ENCODE measurements around the gene SUN1. TPM values are rescaled to one million over a fixed set of nuclear protein-coding genes. Genes with fewer than 3 reads are reported as not detected.

The SUN1 gene
- total and polyA plus RNA-seq, 2 donors (not counting 3 experiments of a cell fraction or from before 2014, with no cell fraction given) = 158 to 410 TPM

DNA sequence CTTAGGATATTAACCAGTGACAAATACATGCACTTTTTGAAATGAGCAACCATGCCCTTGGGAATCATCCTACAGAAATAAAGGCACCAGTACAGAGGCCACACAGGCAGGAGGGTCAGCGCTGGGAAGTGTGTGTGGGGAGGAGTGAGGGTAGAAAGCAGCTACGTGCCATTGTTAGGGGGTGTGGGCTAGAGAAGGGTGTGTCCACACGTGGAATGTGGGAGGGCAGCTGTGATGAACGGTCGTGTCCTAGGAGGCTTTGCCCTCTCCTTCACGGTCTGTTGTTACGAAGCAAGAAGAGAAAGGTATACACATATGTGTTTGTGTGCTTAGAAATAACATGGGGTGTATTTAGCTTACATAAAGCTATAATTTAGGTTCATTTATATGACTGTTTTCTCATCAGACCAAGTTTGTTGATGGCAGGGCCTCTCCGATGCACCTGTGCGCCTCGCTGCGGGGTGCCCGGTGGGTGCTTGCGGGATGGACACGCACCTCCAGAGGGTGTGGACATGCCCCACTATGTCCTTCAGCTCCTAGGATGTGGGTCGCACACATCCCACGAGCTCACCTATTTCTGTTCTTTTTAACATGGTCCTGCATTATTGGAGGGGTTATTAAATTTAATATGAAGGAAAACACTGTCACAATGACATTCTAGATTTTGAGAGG is 27.2 kb downstream of the SUN1 start:
- ChIA-PET POLR2A (no interaction called here), CTCF (interaction anchor here (1.2 to 2.1 kb wide), 2 partner anchors 13 kb away, joined by 3 to 11 read pairs; no protein-coding TSS in a partner anchor)
- dilution Hi-C loops (cut with MboI; ENCODE audit: extremely low pct_ligation_motif_present, low sequenced_read_pairs) (no loop called here), intact Hi-C loops (cut with micrococcal nuclease) (no loop called here)
- no TSS peak for BruUV-seq (replicated peaks)
- no peak overlapping the region for H3K9ac ChIP-seq (replicated peaks; ENCODE audit: extremely low read depth, insufficient read depth, low read length)
- H3K4me3 ChIP-seq (replicated peaks in 1 of 3; ENCODE audit: insufficient read depth in 1 of 3, low read depth in 1 of 3, low read length in 3 of 3) = no peak overlapping the region
- FAIRE-seq = no peak
- TF ChIP-seq POLR2AphosphoS5 (IDR thresholded peaks at IDR 0.05; ENCODE audit: insufficient read depth, low read depth, low read length) = no peak
- TF ChIP-seq POLR2A (IDR thresholded peaks at IDR 0.05; ENCODE audit: low read depth, low read length) = no peak
- TF ChIP-seq GATA2 (IDR thresholded peaks at IDR 0.05; ENCODE audit: insufficient read depth, insufficient read length, low read depth, low read length) = no peak
- TF ChIP-seq, protein P1, sequence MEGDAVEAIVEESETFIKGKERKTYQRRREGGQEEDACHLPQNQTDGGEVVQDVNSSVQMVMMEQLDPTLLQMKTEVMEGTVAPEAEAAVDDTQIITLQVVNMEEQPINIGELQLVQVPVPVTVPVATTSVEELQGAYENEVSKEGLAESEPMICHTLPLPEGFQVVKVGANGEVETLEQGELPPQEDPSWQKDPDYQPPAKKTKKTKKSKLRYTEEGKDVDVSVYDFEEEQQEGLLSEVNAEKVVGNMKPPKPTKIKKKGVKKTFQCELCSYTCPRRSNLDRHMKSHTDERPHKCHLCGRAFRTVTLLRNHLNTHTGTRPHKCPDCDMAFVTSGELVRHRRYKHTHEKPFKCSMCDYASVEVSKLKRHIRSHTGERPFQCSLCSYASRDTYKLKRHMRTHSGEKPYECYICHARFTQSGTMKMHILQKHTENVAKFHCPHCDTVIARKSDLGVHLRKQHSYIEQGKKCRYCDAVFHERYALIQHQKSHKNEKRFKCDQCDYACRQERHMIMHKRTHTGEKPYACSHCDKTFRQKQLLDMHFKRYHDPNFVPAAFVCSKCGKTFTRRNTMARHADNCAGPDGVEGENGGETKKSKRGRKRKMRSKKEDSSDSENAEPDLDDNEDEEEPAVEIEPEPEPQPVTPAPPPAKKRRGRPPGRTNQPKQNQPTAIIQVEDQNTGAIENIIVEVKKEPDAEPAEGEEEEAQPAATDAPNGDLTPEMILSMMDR (IDR thresholded peaks at IDR 0.05; ENCODE audit: extremely low read depth in 1 of 2, insufficient read depth in 1 of 2, low read depth in 1 of 2, low read length in 2 of 2) = no peak
- no peak for TF ChIP-seq FOS (IDR thresholded peaks at IDR 0.05; ENCODE audit: borderline replicate concordance, insufficient read depth, low read length)
- no peak for TF ChIP-seq EZH2 (IDR thresholded peaks at IDR 0.05; ENCODE audit: borderline replicate concordance, low read depth, low read length, severe bottlenecking)
- no peak for TF ChIP-seq MYC (IDR thresholded peaks at IDR 0.05; ENCODE audit: low read depth, low read length)
- no peak for TF ChIP-seq JUN (IDR thresholded peaks at IDR 0.05; ENCODE audit: borderline replicate concordance, insufficient read depth, insufficient read length, low read depth)
- TF ChIP-seq, protein P2, sequence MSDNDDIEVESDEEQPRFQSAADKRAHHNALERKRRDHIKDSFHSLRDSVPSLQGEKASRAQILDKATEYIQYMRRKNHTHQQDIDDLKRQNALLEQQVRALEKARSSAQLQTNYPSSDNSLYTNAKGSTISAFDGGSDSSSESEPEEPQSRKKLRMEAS (IDR thresholded peaks at IDR 0.05; ENCODE audit: insufficient read depth, insufficient read length) = no peak
- no peaks in the 10 kb centered on the region for H3K9me1 ChIP-seq (replicated peaks; ENCODE audit: control insufficient read depth, extremely low read depth, insufficient read depth, low read length)
- DNase-seq (ENCODE audit: low read depth, low spot score) = no peak
- H3K79me2 ChIP-seq (ENCODE audit: control insufficient read depth, insufficient read depth, low read length) = no peaks in the 10 kb centered on the region
- peaks cover 9 to 42% of the 10 kb centered on the region in 2 experiments for H3K36me3 ChIP-seq (ENCODE audit: control insufficient read depth in 2 of 2, extremely low read depth in 1 of 2, insufficient read depth in 2 of 2, low read length in 2 of 2)
- no peaks in the 10 kb centered on the region for H4K20me1 ChIP-seq (replicated peaks; ENCODE audit: control insufficient read depth, extremely low read depth, insufficient read depth, low read length)
- H2AFZ ChIP-seq (ENCODE audit: low read depth, low read length) = no peak overlapping the region
- no peaks in the 10 kb centered on the region for H3K27me3 ChIP-seq (ENCODE audit: control insufficient read depth in 2 of 2, insufficient read depth in 2 of 2, low read length in 2 of 2)
- H3K4me1 ChIP-seq (ENCODE audit: control insufficient read depth, extremely low read depth, insufficient read depth, low read length) = no peaks in the 10 kb centered on the region
- no peaks in the 10 kb centered on the region for H3K9me3 ChIP-seq (replicated peaks; ENCODE audit: control insufficient read depth, insufficient read depth, low read length)
- H3K4me2 ChIP-seq (ENCODE audit: insufficient read depth, low read length) = no peak overlapping the region
- no peak overlapping the region for H3K27ac ChIP-seq (ENCODE audit: insufficient read depth, low read depth, low read length)

All from endothelial cell of umbilical vein (primary cell).